IMR-90 (cell line): Measurements from ENCODE around the gene IKZF4.

Experiments used
- MXI1 ChIP-seq: IDR thresholded peaks from 2 replicates; pipeline ENCODE4 v1.6.1; 2012; ENCODE audit warnings: low read depth, mild to moderate bottlenecking, low read length, moderate library complexity, borderline replicate concordance
- POLR2A ChIP-seq: IDR thresholded peaks from 2 replicates; pipeline ENCODE4 v1.6.1; 2012; ENCODE audit warnings: mild to moderate bottlenecking, low read depth, low read length
- RAD21 ChIP-seq: IDR thresholded peaks from 2 replicates; pipeline ENCODE4 v1.6.1; 2012; ENCODE audit warnings: low read length, improper control_type of control experiment
- TF ChIP-seq, protein P1 (sequence below): conservative IDR thresholded peaks from 2 replicates; pipeline ENCODE4 v1.5.1; 2012; ENCODE audit warnings: mild to moderate bottlenecking, low read depth, low read length, improper control_type of control experiment
- TF ChIP-seq, protein P2 (sequence below): fragments of 150-350 bp; IDR thresholded peaks from 2 replicates; pipeline ENCODE4 v1.6.1; 2016; ENCODE audit warnings: low read depth, mild to moderate bottlenecking, low read length, moderate library complexity, borderline replicate concordance
- TF ChIP-seq, protein P3 (sequence below): fragments of 150-350 bp; IDR thresholded peaks from 2 replicates; pipeline ENCODE4 v1.6.1; 2017; ENCODE audit warnings: mild to moderate bottlenecking, antibody characterized with exemption, low read length, low read depth

DNA sequence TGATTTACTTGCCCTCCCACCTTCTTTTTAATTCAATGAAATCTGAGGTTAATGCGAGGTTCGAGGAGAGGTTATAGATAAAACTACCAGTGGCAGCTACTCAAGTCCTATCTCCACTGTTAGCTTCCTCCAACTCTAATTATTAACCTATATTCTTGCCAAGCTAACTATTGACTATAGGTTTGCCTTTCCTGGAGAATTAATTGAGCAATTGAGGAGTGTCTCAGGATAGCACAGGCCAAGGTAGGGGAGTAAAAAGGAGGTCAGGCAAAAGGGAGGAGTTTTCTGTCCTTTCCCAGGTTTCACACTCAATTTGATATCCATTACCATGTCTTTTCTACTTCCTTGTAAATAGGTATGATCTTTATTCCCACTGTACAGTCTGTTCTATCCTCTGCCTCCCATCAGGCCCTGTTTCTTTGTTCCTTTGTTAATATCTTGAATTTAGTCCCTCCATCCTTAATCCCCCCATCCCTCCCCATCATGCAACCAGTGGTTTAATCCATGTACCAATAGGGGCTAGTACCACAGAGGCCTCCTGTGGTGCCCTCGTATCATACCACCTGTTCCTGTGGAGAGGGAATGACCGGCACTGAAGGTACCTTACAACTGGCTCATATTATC lies 27.5 kb upstream of the IKZF4 start:
- TF ChIP-seq, protein P1, sequence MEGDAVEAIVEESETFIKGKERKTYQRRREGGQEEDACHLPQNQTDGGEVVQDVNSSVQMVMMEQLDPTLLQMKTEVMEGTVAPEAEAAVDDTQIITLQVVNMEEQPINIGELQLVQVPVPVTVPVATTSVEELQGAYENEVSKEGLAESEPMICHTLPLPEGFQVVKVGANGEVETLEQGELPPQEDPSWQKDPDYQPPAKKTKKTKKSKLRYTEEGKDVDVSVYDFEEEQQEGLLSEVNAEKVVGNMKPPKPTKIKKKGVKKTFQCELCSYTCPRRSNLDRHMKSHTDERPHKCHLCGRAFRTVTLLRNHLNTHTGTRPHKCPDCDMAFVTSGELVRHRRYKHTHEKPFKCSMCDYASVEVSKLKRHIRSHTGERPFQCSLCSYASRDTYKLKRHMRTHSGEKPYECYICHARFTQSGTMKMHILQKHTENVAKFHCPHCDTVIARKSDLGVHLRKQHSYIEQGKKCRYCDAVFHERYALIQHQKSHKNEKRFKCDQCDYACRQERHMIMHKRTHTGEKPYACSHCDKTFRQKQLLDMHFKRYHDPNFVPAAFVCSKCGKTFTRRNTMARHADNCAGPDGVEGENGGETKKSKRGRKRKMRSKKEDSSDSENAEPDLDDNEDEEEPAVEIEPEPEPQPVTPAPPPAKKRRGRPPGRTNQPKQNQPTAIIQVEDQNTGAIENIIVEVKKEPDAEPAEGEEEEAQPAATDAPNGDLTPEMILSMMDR, result no peak
- TF ChIP-seq POLR2A, result no peak
- no peak for TF ChIP-seq RAD21
- no peak for TF ChIP-seq MXI1
- TF ChIP-seq, protein P2, sequence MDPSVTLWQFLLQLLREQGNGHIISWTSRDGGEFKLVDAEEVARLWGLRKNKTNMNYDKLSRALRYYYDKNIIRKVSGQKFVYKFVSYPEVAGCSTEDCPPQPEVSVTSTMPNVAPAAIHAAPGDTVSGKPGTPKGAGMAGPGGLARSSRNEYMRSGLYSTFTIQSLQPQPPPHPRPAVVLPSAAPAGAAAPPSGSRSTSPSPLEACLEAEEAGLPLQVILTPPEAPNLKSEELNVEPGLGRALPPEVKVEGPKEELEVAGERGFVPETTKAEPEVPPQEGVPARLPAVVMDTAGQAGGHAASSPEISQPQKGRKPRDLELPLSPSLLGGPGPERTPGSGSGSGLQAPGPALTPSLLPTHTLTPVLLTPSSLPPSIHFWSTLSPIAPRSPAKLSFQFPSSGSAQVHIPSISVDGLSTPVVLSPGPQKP, result no peak
- TF ChIP-seq, protein P3, sequence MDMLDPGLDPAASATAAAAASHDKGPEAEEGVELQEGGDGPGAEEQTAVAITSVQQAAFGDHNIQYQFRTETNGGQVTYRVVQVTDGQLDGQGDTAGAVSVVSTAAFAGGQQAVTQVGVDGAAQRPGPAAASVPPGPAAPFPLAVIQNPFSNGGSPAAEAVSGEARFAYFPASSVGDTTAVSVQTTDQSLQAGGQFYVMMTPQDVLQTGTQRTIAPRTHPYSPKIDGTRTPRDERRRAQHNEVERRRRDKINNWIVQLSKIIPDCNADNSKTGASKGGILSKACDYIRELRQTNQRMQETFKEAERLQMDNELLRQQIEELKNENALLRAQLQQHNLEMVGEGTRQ, result no peak
